ENCODE results near the gene NEXMIF.

GRCh38 chrX:74949717-74950116, 24.5 kb upstream of the NEXMIF start:
- TF ChIP-seq CTCF (IDR thresholded peaks at IDR 0.05) (no peak), ZFX (IDR thresholded peaks at IDR 0.05; ENCODE audit: borderline replicate concordance) (no peak)
